Measurements from ENCODE around the gene SENP8. TPM values are rescaled to one million over a fixed set of nuclear protein-coding genes. Genes with fewer than 3 reads are reported as not detected.
A peak's percentile ranks its signal among the peaks of the same experiment; 100 is the strongest.

Gene SENP8
- total and polyA plus RNA-seq, 2 of the 8 experiments (the other 6 are each of a cell fraction or from before 2014, with no cell fraction given) = 4.1 to 6.0 TPM

- no peak for TF ChIP-seq BCL11A (IDR thresholded peaks at IDR 0.05; ENCODE audit: low read depth in 2 of 2, low read length in 2 of 2)
- no peak for TF ChIP-seq POU5F1 (IDR thresholded peaks at IDR 0.05; ENCODE audit: low read depth, low read length)
- TF ChIP-seq NRF1 (IDR thresholded peaks at IDR 0.05; ENCODE audit: low read depth, low read length) = no peak
- TF ChIP-seq SAP30 (IDR thresholded peaks at IDR 0.05; ENCODE audit: insufficient read depth, insufficient replicate concordance, low read length) = no peak
- TF ChIP-seq CEBPB (IDR thresholded peaks at IDR 0.05; ENCODE audit: low read depth, low read length) = no peak
- TF ChIP-seq, protein P1, sequence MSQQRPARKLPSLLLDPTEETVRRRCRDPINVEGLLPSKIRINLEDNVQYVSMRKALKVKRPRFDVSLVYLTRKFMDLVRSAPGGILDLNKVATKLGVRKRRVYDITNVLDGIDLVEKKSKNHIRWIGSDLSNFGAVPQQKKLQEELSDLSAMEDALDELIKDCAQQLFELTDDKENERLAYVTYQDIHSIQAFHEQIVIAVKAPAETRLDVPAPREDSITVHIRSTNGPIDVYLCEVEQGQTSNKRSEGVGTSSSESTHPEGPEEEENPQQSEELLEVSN (IDR thresholded peaks at IDR 0.05) = 0 out of 2 replicates have a peak, but pooled peaks have one; percentile 50
- TF ChIP-seq SP2 (IDR thresholded peaks at IDR 0.05; ENCODE audit: low read length) = no peak
- TF ChIP-seq HDAC6 (IDR thresholded peaks at IDR 0.05; ENCODE audit: low read depth, low read length) = no peak
- TF ChIP-seq ZNF274 (IDR thresholded peaks at IDR 0.05; ENCODE audit: borderline replicate concordance, extremely low read depth, low read length) = no peak
- TF ChIP-seq EP300 (IDR thresholded peaks at IDR 0.05; ENCODE audit: borderline replicate concordance in 1 of 2, low read depth in 2 of 2, low read length in 2 of 2) = no peak
- TF ChIP-seq RBBP5 (IDR thresholded peaks at IDR 0.05; ENCODE audit: borderline replicate concordance, low read depth, low read length) = 0 out of 2 replicates have a peak, but pooled peaks have one; percentile 33
- TF ChIP-seq POLR2A (IDR thresholded peaks at IDR 0.05; ENCODE audit: control extremely low read depth in 1 of 2, low read depth in 2 of 2, low read length in 2 of 2) = no peak
- TF ChIP-seq, protein P2, sequence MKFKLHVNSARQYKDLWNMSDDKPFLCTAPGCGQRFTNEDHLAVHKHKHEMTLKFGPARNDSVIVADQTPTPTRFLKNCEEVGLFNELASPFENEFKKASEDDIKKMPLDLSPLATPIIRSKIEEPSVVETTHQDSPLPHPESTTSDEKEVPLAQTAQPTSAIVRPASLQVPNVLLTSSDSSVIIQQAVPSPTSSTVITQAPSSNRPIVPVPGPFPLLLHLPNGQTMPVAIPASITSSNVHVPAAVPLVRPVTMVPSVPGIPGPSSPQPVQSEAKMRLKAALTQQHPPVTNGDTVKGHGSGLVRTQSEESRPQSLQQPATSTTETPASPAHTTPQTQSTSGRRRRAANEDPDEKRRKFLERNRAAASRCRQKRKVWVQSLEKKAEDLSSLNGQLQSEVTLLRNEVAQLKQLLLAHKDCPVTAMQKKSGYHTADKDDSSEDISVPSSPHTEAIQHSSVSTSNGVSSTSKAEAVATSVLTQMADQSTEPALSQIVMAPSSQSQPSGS (IDR thresholded peaks at IDR 0.05; ENCODE audit: low read length) = no peak
- TF ChIP-seq MAFK (IDR thresholded peaks at IDR 0.05; ENCODE audit: low read depth, low read length) = no peak
- TF ChIP-seq CREB1 (IDR thresholded peaks at IDR 0.05) = no peak; the same call in 1 of the 2 replicates
- no peak for TF ChIP-seq KDM1A (IDR thresholded peaks at IDR 0.05; ENCODE audit: borderline replicate concordance, low read length)
- no peak for TF ChIP-seq SIRT6 (IDR thresholded peaks at IDR 0.05; ENCODE audit: low read length)
- no peak for TF ChIP-seq RAD21 (IDR thresholded peaks at IDR 0.05 in 1 of 2, conservative IDR thresholded peaks at IDR 0.05 in 1 of 2; ENCODE audit: low read depth in 2 of 2, low read length in 2 of 2)
- TF ChIP-seq EZH2 (IDR thresholded peaks at IDR 0.05; ENCODE audit: low read depth, low read length, severe bottlenecking) = no peak
- TF ChIP-seq PHF8 (conservative IDR thresholded peaks at IDR 0.05; ENCODE audit: low read depth, low read length) = 0 out of 2 replicates have a peak, but pooled peaks have one; percentile 37
- TF ChIP-seq SUZ12 (IDR thresholded peaks at IDR 0.05; ENCODE audit: low read length) = no peak
- TF ChIP-seq YY1 (IDR thresholded peaks at IDR 0.05; ENCODE audit: low read depth, low read length) = no peak
Observed at GRCh38 chr15:72184165-72184811, 66.1 kb downstream of the SENP8 start (continued).
